DOHH2 (cell line): ENCODE measurements around the gene NDUFAF3.
"Not testable (repeated sequence)": the region's sequence is repeated elsewhere in the genome, so short reads cannot be mapped to it uniquely, and the experiment has no call there.

Experiments used
- H3F3A ChIP-seq: fragments of 200-600 bp; sonication (generic), shearing (Covaris generic); 2 replicates; pipeline ENCODE4 v1.6.0; 2016; ENCODE audit warnings: antibody characterized with exemption, mild to moderate bottlenecking; ENCODE audit not compliant: control insufficient read depth, insufficient read depth
- H3K27ac ChIP-seq: fragments of 200-600 bp; sonication (generic); 2 replicates; pipeline ENCODE4 v1.5.1; 2014; ENCODE audit warnings: low read depth, mild to moderate bottlenecking, low read length, moderate library complexity
- H3K27me3 ChIP-seq: fragments of 200-600 bp; sonication (generic); 2 replicates; pipeline ENCODE4 v1.6.1; 2014; ENCODE audit warnings: mild to moderate bottlenecking, low read length, mixed read lengths; ENCODE audit not compliant: control insufficient read depth
- H3K36me3 ChIP-seq: fragments of 200-600 bp; sonication (generic); 2 replicates; pipeline ENCODE4 v1.6.1; 2014; ENCODE audit warnings: mild to moderate bottlenecking, low read length, moderate library complexity, mixed read lengths; ENCODE audit not compliant: control insufficient read depth
- H3K4me1 ChIP-seq: fragments of 200-600 bp; sonication (generic); 2 replicates; pipeline ENCODE4 v1.6.1; 2014; ENCODE audit warnings: mild to moderate bottlenecking, low read length, mixed read lengths; ENCODE audit not compliant: control insufficient read depth
- H3K4me2 ChIP-seq: fragments of 200-600 bp; sonication (generic); 2 replicates; pipeline ENCODE4 v1.6.0; 2014; ENCODE audit warnings: mild to moderate bottlenecking, low read length, moderate library complexity
- H3K4me3 ChIP-seq: fragments of 200-600 bp; sonication (generic); 2 replicates; pipeline ENCODE4 v1.5.1; 2014; ENCODE audit warnings: mild to moderate bottlenecking, low read length, mixed read lengths
- H3K79me2 ChIP-seq: fragments of 200-600 bp; sonication (generic); 2 replicates; pipeline ENCODE4 v1.6.1; 2014; ENCODE audit warnings: mild to moderate bottlenecking, low read length, mixed read lengths; ENCODE audit not compliant: control insufficient read depth
- H3K9me2 ChIP-seq: fragments of 200-600 bp; sonication (generic); replicated peaks from 2 replicates; pipeline ENCODE4 v1.6.1; 2014; ENCODE audit warnings: mild to moderate bottlenecking, low read length, mixed read lengths; ENCODE audit not compliant: control insufficient read depth
- H3K9me3 ChIP-seq: fragments of 200-600 bp; sonication (generic); 2 replicates; pipeline ENCODE4 v1.6.1; 2014; ENCODE audit warnings: antibody characterized with exemption, low read length, mixed read lengths; ENCODE audit not compliant: control insufficient read depth, insufficient read depth
- H4K20me1 ChIP-seq: fragments of 200-600 bp; sonication (generic); 2 replicates; pipeline ENCODE4 v1.6.0; 2014; ENCODE audit warnings: low read depth, mild to moderate bottlenecking, antibody characterized with exemption, low read length, moderate library complexity; ENCODE audit not compliant: control insufficient read depth, insufficient read depth
- CTCF ChIP-seq: fragments of 200-600 bp; sonication (generic); IDR thresholded peaks from one replicate; pipeline ENCODE4 v1.5.1; 2014; ENCODE audit warnings: antibody characterized with exemption, mild to moderate bottlenecking, low read depth, low read length; ENCODE audit not compliant: poor library complexity, severe bottlenecking
- EZH2phosphoT487 ChIP-seq: fragments of 200-600 bp; sonication (generic); IDR thresholded peaks from 2 replicates; pipeline ENCODE4 v1.6.1; 2017; ENCODE audit warnings: borderline replicate concordance, mild to moderate bottlenecking, antibody characterized with exemption, low read length, moderate library complexity, mixed read lengths

Gene NDUFAF3

GRCh38 chr3:49007771-49008528 is 14.0 kb upstream of the NDUFAF3 start:
- H4K20me1 ChIP-seq = peaks cover 7% of the 10 kb centered on the region
- no peak for TF ChIP-seq EZH2phosphoT487
- peak; percentile 21 for TF ChIP-seq CTCF
- H3K4me3 ChIP-seq = peak overlapping the region; percentile 90
- H3K9me2 ChIP-seq = no peaks in the 10 kb centered on the region
- peak overlapping the region; percentile 87 for H3K4me2 ChIP-seq
- no peaks in the 10 kb centered on the region for H3K27me3 ChIP-seq
- H3K36me3 ChIP-seq = peaks cover 27% of the 10 kb centered on the region
- peak overlapping the region; percentile 74 for H3K27ac ChIP-seq
- H3K4me1 ChIP-seq = peaks cover 18% of the 10 kb centered on the region
- H3K79me2 ChIP-seq = peaks cover 53% of the 10 kb centered on the region
- no peaks in the 10 kb centered on the region for H3K9me3 ChIP-seq
- no peaks in the 10 kb centered on the region for H3F3A ChIP-seq

GRCh38 chr3:49008627-49009026 is 13.3 kb upstream of the NDUFAF3 start:
- H3K4me1 ChIP-seq = peaks cover 18% of the 10 kb centered on the region
- H3K79me2 ChIP-seq = peaks cover 60% of the 10 kb centered on the region
- not testable (repeated sequence) for H3K27ac ChIP-seq, H3K9me3 ChIP-seq, H3F3A ChIP-seq, H3K27me3 ChIP-seq, H3K9me2 ChIP-seq
- peaks cover 34% of the 10 kb centered on the region for H3K36me3 ChIP-seq
- peak overlapping the region; percentile 87 for H3K4me2 ChIP-seq
- peak overlapping the region; percentile 90 for H3K4me3 ChIP-seq
- peaks cover 13% of the 10 kb centered on the region for H4K20me1 ChIP-seq

- Histone ChIP-seq H3K27me3 (no peaks in the 10 kb centered on the region), H3K4me1 (peaks cover 18% of the 10 kb centered on the region), H3K4me2 (no peak overlapping the region), H3K4me3 (no peak overlapping the region), H3F3A (no peaks in the 10 kb centered on the region), H3K79me2 (peaks cover 64% of the 10 kb centered on the region), H3K36me3 (peaks cover 42% of the 10 kb centered on the region), H3K27ac (no peak overlapping the region), H4K20me1 (peaks cover 16% of the 10 kb centered on the region), H3K9me2 (no peaks in the 10 kb centered on the region), H3K9me3 (no peaks in the 10 kb centered on the region)
- TF ChIP-seq CTCF = no peak
These were observed 12.5 kb upstream of the NDUFAF3 start for GRCh38 chr3:49009396-49009795.

- H3K4me2 ChIP-seq = no peak overlapping the region
- TF ChIP-seq EZH2phosphoT487 = no peak
- no peak for TF ChIP-seq CTCF
- H3K27ac ChIP-seq = no peak overlapping the region
- no peaks in the 10 kb centered on the region for H3K9me2 ChIP-seq
- H3K4me1 ChIP-seq = peaks cover 17% of the 10 kb centered on the region
- no peaks in the 10 kb centered on the region for H3K27me3 ChIP-seq
- peaks cover 8% of the 10 kb centered on the region for H3F3A ChIP-seq
- H3K79me2 ChIP-seq = peaks cover 61% of the 10 kb centered on the region
- no peaks in the 10 kb centered on the region for H3K9me3 ChIP-seq
- peaks cover 16% of the 10 kb centered on the region for H4K20me1 ChIP-seq
- H3K36me3 ChIP-seq = peaks cover 64% of the 10 kb centered on the region
- no peak overlapping the region for H3K4me3 ChIP-seq
These were observed 9.4 kb upstream of the NDUFAF3 start for GRCh38 chr3:49012441-49013017.
